ENCODE results near the gene TMX2. TPM values are rescaled to one million over a fixed set of nuclear protein-coding genes. Genes with fewer than 3 reads are reported as not detected.

Gene TMX2
- total RNA-seq, 3 donors from 2014 or later (not counting 1 experiment from before 2014, with no cell fraction given) = 43.6 to 70.4 (median 45.7) TPM

DNA sequence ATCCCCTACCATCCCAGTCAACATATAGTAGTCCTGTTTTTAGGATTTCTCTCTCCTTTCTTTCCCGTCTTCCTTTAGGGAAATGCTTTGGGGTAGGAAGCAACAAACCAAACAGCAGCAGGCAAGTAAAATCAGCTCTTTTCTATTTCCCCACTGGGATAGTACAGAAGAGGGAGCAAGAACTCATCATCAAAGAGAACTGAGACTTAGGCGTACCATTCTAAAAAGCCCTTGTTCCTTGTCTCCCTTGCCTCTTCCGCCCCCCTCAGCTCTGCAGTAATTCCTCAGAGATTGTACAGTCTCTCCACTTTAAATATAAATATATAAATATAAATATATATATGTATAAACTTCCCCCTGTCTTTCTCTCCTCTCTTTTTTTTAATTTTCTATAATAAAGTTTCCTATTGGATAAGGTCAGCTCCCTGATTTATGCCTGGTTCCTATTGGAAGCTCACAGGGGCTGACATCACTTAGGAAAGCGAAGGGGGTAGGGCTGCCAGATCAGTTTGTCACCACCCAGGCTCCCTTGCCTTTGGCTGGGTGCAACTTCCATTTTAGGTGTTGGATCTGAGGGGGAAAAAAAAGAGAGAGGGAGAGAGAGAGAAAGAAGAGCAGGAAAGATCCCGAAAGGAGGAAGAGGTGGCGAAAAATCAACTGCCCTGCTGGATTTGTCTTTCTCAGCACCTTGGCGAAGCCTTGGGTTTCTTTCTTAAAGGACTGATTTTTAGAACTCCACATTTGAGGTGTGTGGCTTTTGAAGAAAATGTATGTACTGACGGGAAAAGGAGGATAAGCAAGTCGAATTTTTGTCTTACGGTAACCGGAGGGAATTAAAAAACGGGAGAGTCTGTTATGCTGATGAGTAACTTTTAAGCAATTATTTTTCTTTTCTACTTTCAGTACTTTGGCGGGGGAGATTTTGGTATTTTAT is 49.2 kb downstream of the TMX2 start, which contains the start of gene CTNND1:
TSS of gene CTNND1 (plus strand) at position 502 of the 934 bp plus-strand sequence. CDS start 29,677 bp downstream, outside the sequence.
- Histone ChIP-seq H3K27ac (ENCODE audit: low read length) (no peak within 1 kb of the TSS), H3K36me3 (ENCODE audit: control insufficient read depth, insufficient read depth, low read length) (no peaks in the 10 kb centered on the region), H3K4me3 (ENCODE audit: low read length) (peak within 1 kb of the TSS; percentile 22), H3K27me3 (ENCODE audit: control insufficient read depth, insufficient read depth, low read length) (no peaks in the 10 kb centered on the region), H3K4me1 (ENCODE audit: control insufficient read depth, insufficient read depth, low read length) (no peaks in the 10 kb centered on the region), H3K9me3 (ENCODE audit: control insufficient read depth, insufficient read depth, low read length) (no peaks in the 10 kb centered on the region)
- Mint-ChIP-seq H3K4me1 (peaks cover 5 to 11% of the 10 kb centered on the region in 2 donors), H3K4me3 (peak within 1 kb of the TSS; percentile 32), H3K9me3 (no peaks in the 10 kb centered on the region), H3K36me3 (no peaks in the 10 kb centered on the region), H3K27ac (peak within 1 kb of the TSS in 1 of 2 donors; percentile 72), H3K27me3 (ENCODE audit: low read depth in 2 of 2) (peaks cover 8 to 18% of the 10 kb centered on the region in 2 donors)
- intact Hi-C loops (cut with micrococcal nuclease) = no loop called here
- TF ChIP-seq CTCF (IDR thresholded peaks at IDR 0.05) = no peak
- DNase-seq (no peak), ATAC-seq (peak in 1 of 3 donors; percentile 40)
- 29% methylated on average over 9 of the region's 13 CpGs for WGBS (ENCODE audit: insufficient coverage)

- DNase-seq (no peak), ATAC-seq (no peak)
- Mint-ChIP-seq H3K27ac (peak overlapping the region in 1 of 2 donors; percentile 72), H3K27me3 (ENCODE audit: low read depth in 2 of 2) (peaks cover 8 to 18% of the 10 kb centered on the region in 2 donors), H3K36me3 (no peaks in the 10 kb centered on the region), H3K9me3 (no peaks in the 10 kb centered on the region), H3K4me1 (peaks cover 5 to 11% of the 10 kb centered on the region in 2 donors), H3K4me3 (no peak overlapping the region)
- TF ChIP-seq CTCF (IDR thresholded peaks at IDR 0.05) = no peak
- H3K36me3 ChIP-seq (ENCODE audit: control insufficient read depth, insufficient read depth, low read length) = no peaks in the 10 kb centered on the region
- no peaks in the 10 kb centered on the region for H3K27me3 ChIP-seq (ENCODE audit: control insufficient read depth, insufficient read depth, low read length)
- H3K4me3 ChIP-seq (ENCODE audit: low read length) = peak overlapping the region; percentile 22
- intact Hi-C loops (cut with micrococcal nuclease) = no loop called here
- no peaks in the 10 kb centered on the region for H3K9me3 ChIP-seq (ENCODE audit: control insufficient read depth, insufficient read depth, low read length)
- no peaks in the 10 kb centered on the region for H3K4me1 ChIP-seq (ENCODE audit: control insufficient read depth, insufficient read depth, low read length)
- H3K27ac ChIP-seq (ENCODE audit: low read length) = no peak overlapping the region
- 22% methylated on average over 7 of the region's 9 CpGs for WGBS (ENCODE audit: insufficient coverage)
Measured at GRCh38 chr11:57762235-57762861, 50.0 kb downstream of the TMX2 start.

DNA sequence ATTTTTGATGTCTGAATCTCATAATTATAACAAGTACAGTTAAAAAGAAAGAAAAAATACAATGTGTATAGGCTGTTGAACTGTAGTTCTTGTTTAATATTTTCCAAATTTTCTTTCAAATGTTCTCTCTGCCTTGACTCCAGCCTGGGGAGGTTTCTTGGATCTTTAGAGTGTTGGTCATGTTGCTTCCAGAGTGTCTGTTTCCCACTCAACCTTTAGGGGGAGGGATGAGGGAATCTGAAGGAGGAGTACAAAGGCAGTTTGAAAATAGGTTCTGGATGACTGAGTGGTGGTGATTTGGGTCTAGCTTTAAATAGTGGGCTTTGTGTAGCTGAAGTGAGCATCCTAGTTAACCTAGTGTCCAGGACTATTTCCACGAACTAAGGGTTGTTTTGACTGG is 51.2 kb downstream of the TMX2 start:
- WGBS (ENCODE audit: insufficient coverage) = 80% methylated on average over 1 of the region's 1 CpG
- DNase-seq = no peak
- intact Hi-C loops (cut with micrococcal nuclease) = no loop called here
- Mint-ChIP-seq H3K4me3 (no peak overlapping the region), H3K36me3 (no peaks in the 10 kb centered on the region), H3K27me3 (ENCODE audit: low read depth in 2 of 2) (peaks cover 8 to 18% of the 10 kb centered on the region in 2 donors), H3K9me3 (no peaks in the 10 kb centered on the region), H3K27ac (no peak overlapping the region), H3K4me1 (peaks cover 5 to 11% of the 10 kb centered on the region in 2 donors)
- no peak for TF ChIP-seq CTCF (IDR thresholded peaks at IDR 0.05)
- Histone ChIP-seq H3K27me3 (ENCODE audit: control insufficient read depth, insufficient read depth, low read length) (no peaks in the 10 kb centered on the region), H3K4me3 (ENCODE audit: low read length) (no peak overlapping the region), H3K4me1 (ENCODE audit: control insufficient read depth, insufficient read depth, low read length) (no peaks in the 10 kb centered on the region), H3K9me3 (ENCODE audit: control insufficient read depth, insufficient read depth, low read length) (no peaks in the 10 kb centered on the region), H3K27ac (ENCODE audit: low read length) (no peak overlapping the region), H3K36me3 (ENCODE audit: control insufficient read depth, insufficient read depth, low read length) (no peaks in the 10 kb centered on the region)
- no peak for ATAC-seq
